Measurements from ENCODE around the gene NDUFS8. TPM values are rescaled to one million over a fixed set of nuclear protein-coding genes. Genes with fewer than 3 reads are reported as not detected.

NDUFS8 gene
- total RNA-seq, 1 donor from 2014 or later: 168 TPM

GRCh38 chr11:68028802-68029545 is 1.5 kb upstream of the NDUFS8 start:
- no peak for TF ChIP-seq CTCF (conservative IDR thresholded peaks at IDR 0.05)
- Mint-ChIP-seq H3K27me3 (no peaks in the 10 kb centered on the region), H3K36me3 (peaks cover 18% of the 10 kb centered on the region), H3K4me3 (peak overlapping the region; percentile 99), H3K9me3 (peaks cover 5% of the 10 kb centered on the region), H3K27ac (peak overlapping the region; percentile 65), H3K4me1 (ENCODE audit: unreplicated experiment) (peaks cover 21% of the 10 kb centered on the region)
- DNase-seq (ENCODE audit: extremely low spot score, unreplicated experiment): no peak

GRCh38 chr11:68031144-68031464 is 623 bp downstream of the NDUFS8 start:
- TF ChIP-seq CTCF (conservative IDR thresholded peaks at IDR 0.05): no peak
- no peaks in the 10 kb centered on the region for H3K9me3 Mint-ChIP-seq
- H3K4me3 Mint-ChIP-seq: peak overlapping the region; percentile 99
- H3K27ac Mint-ChIP-seq: peak overlapping the region; percentile 96
- no peaks in the 10 kb centered on the region for H3K27me3 Mint-ChIP-seq
- H3K36me3 Mint-ChIP-seq: peaks cover 7% of the 10 kb centered on the region
- H3K4me1 Mint-ChIP-seq (ENCODE audit: unreplicated experiment): peaks cover 21% of the 10 kb centered on the region
- DNase-seq (ENCODE audit: extremely low spot score, unreplicated experiment): no peak

DNA sequence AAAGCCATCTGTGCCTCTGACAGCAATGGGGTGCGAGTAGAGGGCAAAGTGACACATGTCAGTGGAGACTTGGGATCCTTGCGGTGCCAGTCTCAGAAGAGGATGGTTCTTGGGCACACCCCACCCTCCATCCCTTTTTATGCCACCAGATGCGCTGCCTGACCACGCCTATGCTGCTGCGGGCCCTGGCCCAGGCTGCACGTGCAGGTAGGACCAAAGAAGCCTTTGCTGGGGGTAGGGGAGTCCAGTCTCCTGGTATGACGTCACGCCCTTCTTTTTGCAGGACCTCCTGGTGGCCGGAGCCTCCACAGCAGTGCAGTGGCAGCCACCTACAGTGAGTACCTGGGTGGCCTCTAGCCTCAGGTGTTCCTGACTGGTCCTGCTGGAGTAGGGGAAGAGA is 1.5 kb downstream of the NDUFS8 start:
- Mint-ChIP-seq H3K27me3 (no peaks in the 10 kb centered on the region), H3K9me3 (no peaks in the 10 kb centered on the region), H3K4me3 (peak overlapping the region; percentile 99), H3K27ac (peak overlapping the region; percentile 96), H3K4me1 (ENCODE audit: unreplicated experiment) (peaks cover 21% of the 10 kb centered on the region), H3K36me3 (peaks cover 4% of the 10 kb centered on the region)
- TF ChIP-seq CTCF (conservative IDR thresholded peaks at IDR 0.05): no peak
- DNase-seq (ENCODE audit: extremely low spot score, unreplicated experiment): no peak

GRCh38 chr11:68032997-68033707 is 2.7 kb downstream of the NDUFS8 start:
- no peak for DNase-seq (ENCODE audit: extremely low spot score, unreplicated experiment)
- H3K27me3 Mint-ChIP-seq: no peaks in the 10 kb centered on the region
- peaks cover 21% of the 10 kb centered on the region for H3K4me1 Mint-ChIP-seq (ENCODE audit: unreplicated experiment)
- H3K9me3 Mint-ChIP-seq: no peaks in the 10 kb centered on the region
- TF ChIP-seq CTCF (conservative IDR thresholded peaks at IDR 0.05): no peak
- peak overlapping the region; percentile 64 for H3K4me3 Mint-ChIP-seq
- H3K27ac Mint-ChIP-seq: no peak overlapping the region
- H3K36me3 Mint-ChIP-seq: peaks cover 4% of the 10 kb centered on the region

DNA sequence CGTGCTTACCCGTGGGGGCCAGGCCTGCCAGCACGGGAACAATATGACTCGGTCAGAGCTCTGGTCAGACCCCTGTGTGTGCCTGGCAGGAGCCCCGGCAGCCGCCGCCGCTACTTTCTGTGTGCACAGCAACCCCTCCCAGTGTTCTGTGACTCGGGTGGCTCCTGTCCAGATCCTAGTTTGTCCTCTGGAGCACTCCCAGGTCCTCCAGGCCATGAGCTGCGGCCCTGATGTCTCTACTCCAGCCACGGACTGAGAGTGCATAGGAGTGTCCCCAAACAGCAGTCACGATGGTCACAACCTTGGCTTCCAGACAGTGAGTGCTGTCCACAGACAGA is 3.2 kb downstream of the NDUFS8 start:
- Mint-ChIP-seq H3K27me3 (no peaks in the 10 kb centered on the region), H3K36me3 (peaks cover 4% of the 10 kb centered on the region), H3K9me3 (no peaks in the 10 kb centered on the region), H3K4me3 (peak overlapping the region; percentile 64), H3K4me1 (ENCODE audit: unreplicated experiment) (peaks cover 20% of the 10 kb centered on the region), H3K27ac (no peak overlapping the region)
- no peak for TF ChIP-seq CTCF (conservative IDR thresholded peaks at IDR 0.05)
- no peak for DNase-seq (ENCODE audit: extremely low spot score, unreplicated experiment)
